HepG2 (cell line): ENCODE measurements around the gene SLC39A10. TPM values are rescaled to one million over a fixed set of nuclear protein-coding genes. Genes with fewer than 3 reads are reported as not detected.

ENCODE experiments used
- AHR ChIP-seq: IDR thresholded peaks from 2 replicates; pipeline ENCODE4 v1.6.1; 2018; ENCODE audit warnings: missing genetic modification reagents, missing compliant biosample characterization
- CCAR2 ChIP-seq: fragments of 200-400 bp; formaldehyde crosslinking; optimal IDR thresholded peaks from 2 replicates; pipeline ENCODE3; 2018; ENCODE audit warnings: low read depth, mild to moderate bottlenecking, low read length, moderate library complexity
- GPN1 ChIP-seq: sonication (generic); formaldehyde crosslinking; IDR thresholded peaks from 2 replicates; pipeline ENCODE4 v1.5.1; 2020; ENCODE audit warnings: missing genetic modification reagents, borderline replicate concordance
- HNRNPK ChIP-seq: fragments of 200-400 bp; formaldehyde crosslinking; IDR thresholded peaks from 2 replicates; pipeline ENCODE4 v1.6.1; 2018; ENCODE audit warnings: low read length, low read depth, moderate library complexity, mild to moderate bottlenecking; ENCODE audit not compliant: poor library complexity, severe bottlenecking
- MYPOP ChIP-seq: sonication (generic); formaldehyde crosslinking; IDR thresholded peaks from 2 replicates; pipeline ENCODE4 v1.8.1; 2023; ENCODE audit warnings: mild to moderate bottlenecking, moderate library complexity, missing genetic modification reagents
- PHF5A ChIP-seq: IDR thresholded peaks from one replicate; pipeline ENCODE4 v1.6.1; 2018; ENCODE audit warnings: low read depth, missing genetic modification reagents; ENCODE audit not compliant: unreplicated experiment
- POLR2G ChIP-seq: fragments of 200-400 bp; formaldehyde crosslinking; IDR thresholded peaks from 2 replicates; pipeline ENCODE4 v1.6.1; 2018; ENCODE audit warnings: mild to moderate bottlenecking, low read depth, low read length, moderate library complexity
- PPARG ChIP-seq: conservative IDR thresholded peaks from 2 replicates; pipeline ENCODE4 v1.6.1; 2016; ENCODE audit warnings: missing biosample characterization, missing genetic modification reagents
- PRDM10 ChIP-seq: sonication (generic); formaldehyde crosslinking; IDR thresholded peaks from 2 replicates; pipeline ENCODE4 v1.4.0; 2020; ENCODE audit warnings: low read depth, missing genetic modification reagents
- RXRB ChIP-seq: IDR thresholded peaks from 2 replicates; pipeline ENCODE4 v1.6.1; 2016; ENCODE audit warnings: borderline replicate concordance, missing genetic modification reagents, missing compliant biosample characterization
- SSRP1 ChIP-seq: IDR thresholded peaks from 2 replicates; pipeline ENCODE4 v1.6.1; 2016; ENCODE audit warnings: control low read depth
- TCF7 ChIP-seq: sonication (generic); IDR thresholded peaks from 2 replicates; pipeline ENCODE4 v1.6.1; 2016; ENCODE audit warnings: antibody characterized with exemption, low read depth
- TRIM22 ChIP-seq: fragments of 450-650 bp; IDR thresholded peaks from 2 replicates; pipeline ENCODE4 v1.6.1; 2017
- ZBTB7B ChIP-seq: sonication (generic); formaldehyde crosslinking; IDR thresholded peaks from 2 replicates; pipeline ENCODE4 v1.4.0; 2020; ENCODE audit warnings: missing genetic modification reagents
- ZKSCAN8 ChIP-seq: IDR thresholded peaks from 2 replicates; pipeline ENCODE4 v1.6.1; 2016; ENCODE audit warnings: borderline replicate concordance, missing genetic modification reagents, missing compliant biosample characterization
- ZNF136 ChIP-seq: sonication (generic); formaldehyde crosslinking; IDR thresholded peaks from 2 replicates; pipeline ENCODE4 v1.8.1; 2022; ENCODE audit warnings: low read depth, mild to moderate bottlenecking, moderate library complexity, missing genetic modification reagents
- ZNF329 ChIP-seq: sonication (generic); formaldehyde crosslinking; IDR thresholded peaks from 2 replicates; pipeline ENCODE4 v1.9.0; 2021; ENCODE audit warnings: low read depth, mild to moderate bottlenecking, missing genetic modification reagents
- ZNF414 ChIP-seq: sonication (generic); formaldehyde crosslinking; IDR thresholded peaks from 2 replicates; pipeline ENCODE4 v1.5.0; 2020; ENCODE audit warnings: missing genetic modification reagents
- ZNF580 ChIP-seq: IDR thresholded peaks from 2 replicates; pipeline ENCODE4 v1.6.1; 2016; ENCODE audit warnings: low read depth, borderline replicate concordance
- ZNF629 ChIP-seq: sonication (generic); formaldehyde crosslinking; conservative IDR thresholded peaks from 2 replicates; pipeline ENCODE4 v1.5.0; 2020; ENCODE audit warnings: missing genetic modification reagents
- ZNF703 ChIP-seq: sonication (generic); formaldehyde crosslinking; IDR thresholded peaks from 2 replicates; pipeline ENCODE4 v1.5.1; 2020; ENCODE audit warnings: missing genetic modification reagents, mild to moderate bottlenecking, moderate library complexity, borderline replicate concordance
- polyA plus RNA-seq, 8 experiments: library from polyadenylated mRNA; depleted of rRNA in 3 of 8; stranded (reverse) in 7 of 8; unstranded in 1 of 8; fragments of >200 nt; fragmentation: Illumina TruSeq in 4 of 8; extraction: Trizol in 4 of 8; gene quantifications; 2 replicates each; pipeline versions ENCODE4 v1.2.1 to v1.2.3, GENCODE V29; 2011 to 2016; ENCODE audit warnings: low read depth in 4 of 8, missing spikeins in 1 of 8, mixed read lengths in 1 of 8; ENCODE audit not compliant: insufficient read depth in 1 of 8
- total RNA-seq, 5 experiments: library from RNA; depleted of rRNA; stranded (reverse); fragments of >200 nt; fragmentation: Illumina TruSeq; extraction: Trizol; gene quantifications; 2 replicates each; pipeline ENCODE4 v1.2.3, GENCODE V29; 2016; ENCODE audit warnings: low read depth in 1 of 5

SLC39A10 gene
- total and polyA plus RNA-seq, 2 of the 13 experiments (the other 11 are each of a cell fraction or from before 2014, with no cell fraction given): 13.2 to 21.0 TPM

- TF ChIP-seq ZNF703 (no peak), ZNF329 (CRISPR knock-in tag) (no peak), ZBTB7B (CRISPR knock-in tag) (0 out of 2 replicates have a peak, but pooled peaks have one; percentile 36), ZNF629 (no peak), GPN1 (CRISPR knock-in tag) (no peak), PPARG (CRISPR knock-in tag) (0 out of 2 replicates have a peak, but pooled peaks have one; percentile 13), RXRB (CRISPR knock-in tag) (0 out of 2 replicates have a peak, but pooled peaks have one; percentile 12), TRIM22 (no peak), ZNF580 (CRISPR knock-in tag) (no peak), HNRNPK (peak; percentile 77), ZNF414 (no peak), ZNF136 (peak; percentile 89; the same call in 1 of the 2 replicates), SSRP1 (CRISPR knock-in tag) (no peak), POLR2G (peak; percentile 99), PRDM10 (CRISPR knock-in tag) (no peak), MYPOP (CRISPR knock-in tag) (peak; percentile 92), CCAR2 (no peak), TCF7 (no peak), PHF5A (no peak), AHR (peak; percentile 88), ZKSCAN8 (CRISPR knock-in tag) (no peak; the same call in 1 of the 2 replicates)
Observed at GRCh38 chr2:195656859-195657633, at the start of gene SLC39A10 (continued).
